AG08396 (cell line): ENCODE results near the gene ICAM5.
"Not testable (repeated sequence)": the region's sequence is repeated elsewhere in the genome, so short reads cannot be mapped to it uniquely, and the experiment has no call there.

ENCODE experiments used
- DNase-seq: peaks from one replicate; pipeline ENCODE4 v3.0.0; 2012; ENCODE audit warnings: low spot score, mixed read lengths

The ICAM5 gene

DNA sequence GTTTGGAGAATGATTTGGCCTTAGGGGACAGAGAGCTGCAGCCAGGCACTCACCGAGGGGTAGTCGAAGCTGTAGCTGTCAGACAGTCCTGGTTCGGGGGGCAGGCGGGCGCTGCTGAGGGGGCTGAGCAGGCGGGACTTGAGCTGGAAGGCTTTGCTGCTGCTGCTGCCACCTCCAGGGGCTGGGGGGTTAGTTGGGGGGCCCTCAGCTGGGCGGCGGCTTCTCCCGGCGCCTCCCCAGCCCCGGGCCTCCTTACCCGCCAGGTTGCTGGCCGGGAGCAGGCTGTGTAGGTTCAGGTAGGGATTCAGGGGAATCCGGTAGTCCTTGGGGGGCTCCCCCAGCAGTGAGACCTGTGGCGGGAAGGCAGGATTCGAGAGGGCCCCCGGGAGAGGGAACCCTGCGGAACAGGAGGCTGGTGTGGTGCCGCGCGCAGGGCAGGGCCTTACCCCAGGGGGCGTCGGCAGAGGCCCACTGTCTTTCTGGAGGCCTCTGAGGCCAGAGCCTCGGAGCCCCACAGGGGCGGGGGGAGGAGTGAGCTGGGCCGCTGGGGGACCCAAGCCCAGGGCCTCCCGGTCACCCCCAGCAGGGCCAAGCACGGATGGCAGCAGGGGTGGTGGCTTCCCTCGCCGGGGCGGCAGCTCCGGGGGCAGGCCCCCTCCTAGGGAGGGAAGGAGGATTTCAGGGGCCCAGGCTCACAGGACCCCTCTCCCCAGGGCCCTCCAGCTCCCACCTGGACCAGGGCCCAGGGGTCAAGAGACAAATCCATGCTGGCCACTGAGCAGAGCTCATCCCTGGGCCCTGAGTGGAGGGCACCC, 31.1 kb downstream of the ICAM5 start:
- peak; percentile 8 for DNase-seq

DNA sequence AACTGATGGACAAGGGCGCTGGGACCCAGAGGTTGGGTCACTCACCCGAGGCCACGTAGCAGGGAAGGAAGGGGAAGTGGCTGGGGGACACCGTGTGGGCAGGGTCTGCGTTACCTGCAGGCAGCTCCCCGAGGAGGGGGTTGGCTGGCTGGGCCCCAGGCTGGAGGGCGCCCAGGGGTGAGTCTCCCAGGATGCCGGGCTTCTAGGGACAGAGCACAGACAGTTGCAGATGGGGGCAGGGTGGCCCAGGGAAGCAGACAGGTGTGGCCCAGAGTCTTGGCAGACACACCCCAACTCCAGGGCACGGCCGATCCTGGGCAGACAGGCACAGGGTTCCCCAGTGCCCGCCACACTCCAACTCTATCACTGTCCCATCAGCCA, 31.7 kb downstream of the ICAM5 start:
- peak; percentile 3 for DNase-seq

DNA sequence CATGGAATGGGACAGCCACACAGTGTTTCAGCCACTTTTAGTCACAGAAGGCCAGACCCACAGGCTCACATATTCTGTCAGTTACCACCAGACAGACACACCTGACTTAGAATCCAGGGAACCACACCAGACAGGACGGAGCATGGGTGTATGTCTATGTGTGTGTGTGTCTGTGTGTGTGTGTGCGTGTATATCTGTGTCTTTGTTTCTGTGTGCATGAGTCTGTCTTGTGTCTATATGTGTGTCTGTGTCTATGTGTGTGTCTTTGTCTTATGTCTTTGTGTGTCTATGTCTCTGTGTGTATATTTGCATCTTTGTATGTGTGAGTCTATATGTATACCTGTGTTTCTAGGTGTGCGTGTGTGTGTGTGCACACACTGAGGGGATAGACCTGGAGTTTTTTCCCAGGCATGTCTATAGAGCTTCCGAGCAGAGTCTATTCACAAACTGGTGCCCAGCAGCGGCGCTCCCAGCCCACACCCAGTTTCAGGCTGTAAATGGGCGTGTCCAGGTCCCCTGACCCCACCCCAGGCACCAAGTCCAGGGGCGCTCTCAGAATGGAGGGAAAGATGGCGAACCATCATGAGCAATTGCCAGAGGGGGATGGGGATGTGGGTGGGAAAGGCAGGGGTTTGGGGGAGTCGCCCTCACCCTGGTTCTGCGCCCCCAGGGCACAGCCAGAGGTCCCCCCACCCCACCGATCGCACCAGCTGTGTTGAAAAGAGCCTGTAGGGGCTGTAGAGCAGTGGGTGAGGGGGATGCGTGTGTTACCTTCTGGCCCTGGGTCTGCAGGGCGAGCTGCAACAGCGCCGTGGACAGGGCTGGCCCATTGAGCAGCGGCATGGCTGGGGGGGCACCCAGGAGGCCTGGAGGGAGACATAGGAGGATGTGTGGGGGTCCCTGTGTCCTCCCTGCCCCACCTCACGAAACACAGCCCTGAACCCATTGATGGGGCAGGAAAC, 32.4 kb downstream of the ICAM5 start:
- peak; percentile 4 for DNase-seq

DNA sequence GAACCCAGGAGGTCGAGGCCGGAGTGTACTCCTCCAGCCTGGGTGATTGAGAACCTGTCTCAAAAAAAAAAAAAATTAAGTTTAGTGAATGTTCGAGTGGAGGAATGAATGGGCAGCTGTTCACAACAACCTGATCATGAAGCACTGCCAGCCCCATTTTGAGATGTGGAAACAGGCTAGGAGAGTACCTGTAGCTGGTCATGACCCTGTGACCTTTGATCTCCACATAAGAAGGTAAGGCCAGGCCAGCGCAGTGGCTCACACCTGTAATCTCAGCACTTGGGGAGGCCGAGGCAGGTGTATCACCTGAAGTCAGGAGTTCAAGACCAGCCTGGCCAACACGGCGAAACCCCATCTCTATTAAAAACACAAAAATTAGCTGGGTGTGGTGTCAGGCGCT, 36.0 kb downstream of the ICAM5 start:
- DNase-seq = no peak

DNA sequence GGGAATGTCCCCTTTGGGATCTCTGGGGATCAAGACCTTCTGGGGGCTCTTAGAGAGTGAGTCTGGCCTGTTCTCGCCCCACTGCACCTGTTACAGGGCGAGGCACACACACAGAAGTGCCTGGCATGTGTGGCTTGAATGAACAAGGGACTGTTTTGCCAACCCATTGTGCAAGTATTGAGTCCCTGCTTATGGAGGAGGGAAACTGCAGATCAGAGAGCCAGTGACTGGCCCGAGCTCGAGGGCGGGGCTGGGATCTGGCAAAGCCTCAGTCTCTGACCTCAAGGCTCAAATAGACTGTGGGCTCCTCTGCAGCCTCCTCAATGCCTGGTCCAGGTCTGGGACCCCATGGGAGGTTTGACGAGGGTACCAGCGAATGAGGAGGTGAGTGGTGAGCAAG, 38.0 kb downstream of the ICAM5 start:
- peak; percentile 3 for DNase-seq

DNA sequence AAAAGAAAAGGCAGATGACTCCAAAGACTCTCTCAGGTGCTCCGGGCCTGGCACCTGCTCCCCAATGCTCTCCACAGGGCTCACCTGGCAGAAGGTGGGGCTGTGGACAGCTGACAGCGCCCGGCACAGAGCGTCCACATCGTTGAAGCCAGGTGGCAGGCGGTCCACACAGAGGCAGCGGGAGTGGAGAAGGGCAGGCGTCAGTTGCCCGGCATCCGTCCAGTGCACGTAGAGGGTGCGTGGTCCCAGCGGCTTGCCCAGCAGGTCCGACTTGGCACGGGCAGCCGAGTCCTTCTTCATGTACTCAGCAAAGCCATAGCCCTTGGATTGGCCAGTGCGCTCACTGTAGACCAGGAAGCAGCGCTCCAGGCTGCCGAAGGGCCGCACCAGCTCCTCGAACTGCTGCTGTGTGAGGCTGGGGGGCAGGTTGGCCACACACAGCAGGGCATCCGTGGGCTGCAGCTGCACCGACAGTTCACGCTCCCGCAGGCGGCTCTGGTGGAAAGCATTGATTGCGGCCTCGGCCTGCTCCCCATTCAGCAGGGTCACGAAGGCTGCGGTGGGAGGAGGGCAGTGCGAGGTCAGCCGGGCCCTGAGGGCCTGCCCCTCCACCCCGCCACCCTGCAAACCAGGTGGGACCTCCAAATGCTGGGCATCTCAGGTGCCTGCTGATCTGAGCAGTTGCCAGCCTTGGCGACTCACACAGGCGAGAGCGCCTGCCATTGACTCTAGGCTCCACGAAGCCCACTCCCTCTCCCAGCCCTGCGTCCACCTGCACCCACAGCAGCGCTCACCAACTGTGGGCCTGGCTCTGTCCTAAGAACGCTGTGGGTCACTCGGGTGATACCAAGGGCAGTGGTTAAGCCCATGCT, 39.0 kb downstream of the ICAM5 start:
- DNase-seq = no peak

DNA sequence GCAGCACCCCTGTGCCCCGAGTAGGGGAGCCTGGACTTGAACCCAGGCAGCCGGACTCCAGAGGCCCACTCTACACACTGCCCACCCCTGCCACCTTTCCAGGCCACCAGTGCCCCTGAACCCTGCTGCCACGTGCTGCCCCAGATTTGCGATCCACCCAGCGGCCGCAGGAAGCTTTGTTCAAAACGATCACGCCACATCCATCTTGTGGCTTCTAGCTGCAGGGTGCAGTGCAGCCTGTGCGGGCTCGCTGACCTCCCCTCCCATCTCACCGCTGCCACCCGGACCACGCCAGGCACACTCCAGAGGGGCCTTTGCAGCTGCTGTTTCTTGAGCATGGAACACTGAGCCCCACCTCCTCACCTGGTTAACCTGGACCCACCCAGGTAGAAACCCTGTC, 39.8 kb downstream of the ICAM5 start:
- no peak for DNase-seq

DNA sequence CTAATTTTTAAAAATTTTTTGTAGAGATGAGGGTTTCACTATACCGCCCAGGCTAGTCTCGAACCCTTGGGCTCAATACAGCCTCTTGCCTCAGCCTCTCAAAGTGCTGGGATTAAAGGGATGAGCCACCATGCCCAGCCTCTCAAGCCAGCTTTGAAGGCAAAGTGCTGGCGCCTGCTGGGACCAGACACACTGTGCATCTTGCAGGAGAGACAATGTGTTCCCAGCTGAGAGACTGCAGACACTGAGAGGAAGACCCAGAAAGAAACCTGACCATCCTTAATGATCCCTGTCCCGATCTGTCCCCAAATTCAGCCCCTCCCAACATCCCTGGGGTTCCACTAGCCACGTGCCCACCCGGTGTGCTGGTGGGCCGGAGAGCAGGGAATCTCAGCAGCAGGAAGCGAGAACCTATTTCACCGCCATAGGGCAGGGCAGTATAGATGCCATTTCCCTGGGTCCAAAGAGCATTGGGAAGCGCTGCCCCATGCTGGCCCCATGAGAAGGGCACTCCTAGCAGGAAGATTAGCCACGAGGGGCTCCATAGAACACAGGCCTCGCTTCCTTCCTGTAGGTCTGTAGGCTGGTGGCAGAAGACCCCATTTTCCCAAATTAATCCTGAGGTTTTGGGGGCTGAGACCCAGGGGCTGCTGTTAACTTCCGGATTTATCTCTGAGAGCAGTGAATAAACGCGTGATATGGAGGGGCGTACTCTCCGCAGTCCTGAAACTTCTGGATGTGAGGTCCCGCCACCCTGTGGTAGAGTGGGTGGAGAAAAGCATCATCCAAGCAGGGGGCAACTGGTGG, 42.6 kb downstream of the ICAM5 start:
- DNase-seq = peak; percentile 3

DNA sequence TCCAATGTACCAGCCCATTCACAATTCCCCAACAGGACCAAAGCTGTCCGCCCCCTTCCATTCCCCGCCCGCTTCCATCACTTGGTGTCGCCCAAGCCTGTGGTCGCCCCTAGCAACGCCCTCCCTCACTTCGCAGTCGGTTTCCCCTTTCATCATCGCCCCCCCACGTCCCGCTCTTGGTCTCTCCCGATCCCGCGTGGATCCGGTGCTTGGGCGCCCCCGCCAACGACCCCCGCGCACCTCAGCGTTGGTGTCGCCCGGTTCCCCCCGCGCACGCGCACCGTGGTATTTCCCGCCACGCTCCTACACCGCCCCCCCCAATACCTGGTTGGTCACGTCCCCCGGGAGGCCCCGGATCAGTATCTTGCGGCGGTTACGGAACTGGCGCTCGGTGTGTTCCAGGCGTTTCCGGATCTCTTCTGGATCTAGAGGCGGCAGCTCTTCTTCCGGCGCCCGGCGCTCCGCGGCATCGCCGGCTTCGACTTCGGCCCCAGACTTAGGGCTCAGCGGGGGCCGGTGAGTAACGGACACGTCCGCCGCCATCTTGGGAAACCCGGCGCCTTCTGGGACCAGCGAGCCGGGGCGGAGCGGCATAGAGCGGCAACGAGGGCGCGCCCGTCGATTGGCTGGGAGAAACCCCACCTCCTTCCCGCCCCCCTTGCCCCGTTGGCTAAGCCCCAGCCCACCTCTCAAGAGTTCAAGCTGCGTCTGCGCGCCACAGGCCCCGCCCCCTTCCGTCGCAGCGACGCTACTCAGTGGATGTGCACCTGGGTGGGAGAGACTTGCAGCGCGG, 43.4 kb downstream of the ICAM5 start, which contains the start of gene RAVER1:
Gene RAVER1 (minus strand): TSS at position 565 of the 793 bp plus-strand sequence. CDS start 22 bp downstream, at position 543.
- peak; percentile 99 for DNase-seq

DNA sequence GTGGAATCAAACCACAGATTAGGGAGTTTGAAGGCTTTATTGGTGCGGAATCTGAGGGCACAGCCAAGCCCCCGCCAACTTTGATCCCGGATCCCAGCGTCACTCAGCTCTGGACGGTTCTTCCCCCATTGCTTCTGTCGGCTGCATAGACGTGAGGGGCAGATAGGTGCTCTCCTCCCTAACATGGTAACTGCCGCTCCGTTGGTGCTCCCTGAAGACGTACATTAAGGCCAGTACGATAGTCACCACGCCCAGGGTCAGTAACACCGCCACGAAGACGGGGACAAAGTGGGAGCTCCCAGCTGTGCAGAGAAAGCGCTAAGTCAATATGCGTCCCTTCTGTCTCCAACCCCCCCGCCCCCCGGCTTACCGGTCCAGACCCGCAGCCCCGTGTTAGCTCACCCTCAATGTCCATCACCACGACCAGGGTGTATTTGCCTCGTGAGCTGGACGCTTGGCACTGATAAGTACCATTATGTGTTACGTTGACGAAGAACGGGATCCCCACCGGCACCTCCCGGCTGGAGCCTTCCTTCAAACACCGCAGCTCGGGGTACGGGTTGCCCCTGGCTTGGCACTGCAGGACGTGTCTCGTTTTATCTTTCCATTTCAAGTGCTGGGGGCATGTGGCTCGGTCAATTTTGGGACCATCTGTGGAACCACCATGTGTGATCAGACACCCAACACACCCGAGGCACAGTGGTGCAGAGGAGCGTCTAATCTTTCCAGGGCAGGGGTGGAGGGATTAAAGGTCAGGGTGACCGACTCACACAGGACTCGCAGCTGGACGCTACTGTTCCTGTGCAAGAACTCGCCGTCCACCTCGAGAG, 44.2 kb downstream of the ICAM5 start:
- no peak for DNase-seq

DNA sequence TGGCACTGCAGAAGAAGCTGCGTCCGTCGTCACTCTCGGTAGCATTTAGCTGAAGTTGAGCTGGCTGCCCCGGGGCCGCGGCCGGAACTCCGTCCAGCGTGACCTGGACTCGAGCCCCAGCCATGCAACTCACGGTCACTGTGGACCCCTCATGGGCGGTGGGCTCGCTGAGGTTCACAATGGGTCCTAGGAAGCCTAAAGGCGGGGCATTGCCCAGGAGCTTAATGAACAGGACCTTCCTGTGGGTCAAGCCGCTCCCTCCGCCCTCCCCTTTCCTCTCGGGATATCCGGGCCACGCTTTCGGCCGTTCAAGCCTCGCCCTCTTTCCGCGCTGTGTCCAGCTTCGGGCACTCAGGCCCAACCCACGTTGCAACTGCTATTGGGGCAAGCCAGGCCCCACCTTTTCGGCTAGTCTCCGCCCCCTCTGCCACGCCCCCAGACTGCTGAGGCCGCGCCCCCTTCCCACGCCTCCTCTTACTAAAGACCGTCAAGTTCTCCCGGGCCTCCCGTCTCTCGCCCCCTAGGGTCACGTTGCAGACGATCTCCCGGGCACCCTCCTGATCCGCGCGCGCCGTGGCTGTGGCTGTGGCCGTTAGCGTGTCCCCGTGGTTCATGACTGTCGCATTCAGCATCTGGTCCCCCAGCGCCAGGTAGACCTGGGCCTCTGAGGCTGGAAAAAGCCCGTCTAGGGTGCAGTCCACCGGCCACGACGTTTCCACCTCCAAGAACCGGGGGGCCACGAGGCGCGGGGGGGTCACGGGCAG, 45.0 kb downstream of the ICAM5 start:
- DNase-seq = peak; percentile 95

DNA sequence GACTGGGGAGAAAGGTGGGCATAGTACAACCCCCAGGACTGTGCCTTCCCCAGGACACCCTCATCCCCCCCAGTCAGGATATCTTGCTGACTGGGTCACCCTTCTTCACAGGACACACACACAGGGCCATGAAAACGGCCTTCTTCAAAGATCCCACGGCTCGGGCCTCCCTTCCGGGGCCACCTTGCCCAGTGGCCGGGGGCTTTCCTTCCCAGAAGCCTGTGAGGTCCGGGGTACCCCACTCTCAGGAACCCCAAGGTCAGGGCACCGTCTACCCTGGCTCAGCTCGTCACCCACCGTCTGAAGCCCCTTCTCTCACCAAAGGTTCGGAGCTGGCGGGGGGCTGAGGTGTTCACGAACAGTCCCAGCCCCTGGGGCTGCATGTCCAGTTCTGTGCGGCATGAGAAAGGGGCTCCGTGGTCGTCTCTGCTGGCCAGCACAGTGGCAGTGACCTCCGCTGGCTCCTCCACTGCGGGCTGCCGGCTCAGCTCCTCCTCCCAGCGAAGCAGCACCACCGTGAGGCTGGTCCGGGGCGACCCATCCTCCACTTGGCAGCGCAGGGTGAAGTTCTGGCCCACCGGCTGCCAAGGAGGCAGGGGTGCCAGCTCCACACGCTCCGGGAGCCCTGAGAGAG, 45.7 kb downstream of the ICAM5 start:
- no peak for DNase-seq

DNA sequence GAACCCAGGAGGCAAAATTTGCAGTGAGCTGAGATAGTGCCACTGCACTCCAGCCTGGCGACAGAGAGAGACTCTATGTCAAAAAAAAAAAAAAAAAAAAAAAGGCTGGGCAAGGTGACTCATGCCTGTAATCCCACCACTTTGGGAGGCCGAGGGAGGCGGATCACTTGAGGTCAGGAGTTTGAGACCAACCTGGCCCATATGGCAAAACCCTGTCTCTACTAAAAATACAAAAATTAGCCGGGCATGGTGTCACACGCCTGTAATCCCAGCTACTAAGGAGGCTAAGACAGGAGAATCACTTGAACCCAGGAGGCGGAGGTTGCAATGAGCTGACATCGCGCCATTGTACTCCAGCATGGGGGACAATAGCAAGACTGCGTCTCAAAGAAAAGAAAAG, 47.0 kb downstream of the ICAM5 start:
- DNase-seq = not testable (repeated sequence)

DNA sequence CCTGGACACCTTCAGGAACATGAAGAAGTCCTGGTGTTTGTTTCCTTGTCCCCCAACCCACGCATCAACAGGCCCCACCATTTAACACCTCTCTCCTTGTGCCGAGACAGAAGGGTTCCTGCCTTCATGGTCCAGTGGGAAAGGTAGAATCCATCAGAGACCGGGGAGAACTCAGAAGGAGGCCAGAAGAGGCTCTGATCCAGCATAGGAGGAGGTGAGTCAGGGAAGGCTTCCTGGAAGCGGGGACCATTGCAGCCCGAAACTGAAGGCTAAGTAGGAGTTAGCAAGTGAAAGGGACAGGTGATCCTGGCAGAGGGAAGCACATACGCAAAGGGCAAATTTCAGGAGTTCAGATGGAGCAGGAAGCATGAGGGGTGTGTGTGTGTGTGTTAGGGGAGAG, 49.2 kb downstream of the ICAM5 start:
- DNase-seq = no peak

DNA sequence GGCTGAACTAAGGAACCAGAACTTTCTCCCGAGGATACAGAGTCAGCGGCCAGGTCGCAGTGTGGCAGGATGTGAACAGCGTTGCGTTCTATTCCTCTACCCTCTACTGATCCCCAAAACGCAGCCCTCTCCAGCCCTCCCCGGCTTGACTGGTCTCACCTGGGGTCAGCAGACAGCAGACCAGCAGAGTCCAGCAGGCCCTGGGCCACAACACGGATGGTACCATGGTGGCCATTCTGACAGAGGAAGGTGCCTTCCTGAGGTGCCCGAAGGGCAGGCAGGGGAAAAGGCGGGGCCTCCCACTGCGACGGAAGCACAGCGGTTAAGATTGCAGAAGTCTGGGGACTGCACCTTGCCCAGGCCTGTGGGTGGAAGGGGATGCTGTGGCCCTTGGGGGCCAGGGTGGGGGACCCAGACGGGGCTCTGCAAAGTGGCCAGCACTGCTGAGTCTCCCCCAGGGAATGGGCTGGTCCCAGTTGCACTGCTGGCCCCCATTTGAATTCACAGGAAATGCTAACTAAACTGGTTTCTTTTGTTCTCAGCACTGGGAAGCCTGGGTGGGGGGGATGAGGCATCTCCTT, 49.7 kb downstream of the ICAM5 start, which contains the start of gene ICAM3:
Gene ICAM3 (minus strand): TSS at position 245 of the 581 bp plus-strand sequence. CDS start 10 bp downstream, at position 235.
- no peak for DNase-seq

DNA sequence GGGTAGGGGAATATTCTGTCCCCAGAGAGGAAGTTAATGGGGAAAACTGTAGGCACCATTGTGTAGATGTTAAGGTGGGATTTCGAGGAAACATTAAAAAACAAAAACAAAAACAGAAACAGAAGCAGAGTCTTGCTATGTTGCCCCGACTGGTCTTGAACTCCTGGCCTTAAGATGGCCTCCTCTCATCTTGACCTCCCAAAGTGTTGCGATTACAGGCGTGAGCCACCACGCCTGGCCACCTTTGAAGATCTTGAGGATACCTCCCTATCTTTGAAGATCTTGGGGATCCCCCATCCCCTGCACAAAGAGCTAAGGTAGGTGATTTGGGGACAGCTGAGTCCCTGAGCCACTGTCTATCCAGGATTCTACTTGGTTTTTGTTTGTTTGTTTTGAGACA, 50.2 kb downstream of the ICAM5 start:
- DNase-seq = no peak

DNA sequence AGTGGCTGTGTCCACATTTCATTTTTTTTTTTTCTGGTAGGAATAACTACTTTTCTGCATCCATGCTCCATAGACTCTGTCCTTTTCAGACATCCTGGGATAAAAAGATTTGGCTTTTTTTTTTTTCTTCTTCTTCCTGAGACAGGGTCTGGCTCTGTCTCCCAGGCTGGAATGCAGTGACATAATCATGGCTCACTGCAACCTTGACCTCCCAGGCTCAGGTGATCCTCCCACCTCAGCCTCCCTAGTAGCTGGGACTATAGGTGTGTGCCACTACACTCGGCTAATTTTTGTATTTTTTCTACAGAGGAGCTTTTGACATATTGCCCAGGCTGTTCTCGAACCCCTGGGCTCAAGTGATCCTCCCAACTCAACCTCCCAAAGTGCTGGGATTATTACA, 53.7 kb downstream of the ICAM5 start:
- DNase-seq = no peak

DNA sequence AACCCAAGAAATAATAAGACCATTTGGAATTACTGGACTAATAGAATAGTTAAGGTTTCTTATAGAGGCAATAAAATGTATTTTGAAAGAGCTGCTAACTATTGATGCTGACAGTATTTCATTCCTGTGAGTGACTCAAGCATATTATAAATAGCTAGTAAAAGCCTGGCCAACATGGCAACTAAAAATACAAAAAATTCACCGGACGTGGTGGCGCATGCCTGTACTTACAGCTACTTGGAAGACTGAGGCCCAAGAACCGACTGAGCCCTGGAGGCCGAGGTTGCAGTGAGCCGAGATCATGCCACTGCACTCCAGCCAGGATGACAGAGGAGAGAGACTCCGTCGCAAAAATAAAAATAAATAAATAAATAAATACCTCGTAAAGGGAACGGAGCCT, 55.0 kb downstream of the ICAM5 start:
- DNase-seq = no peak
